Pulmonary artery endothelial cell (primary cell): ENCODE results near the gene HEMK1. TPM values are rescaled to one million over a fixed set of nuclear protein-coding genes. Genes with fewer than 3 reads are reported as not detected.

Source experiments
- DNase-seq: peaks from one replicate; pipeline ENCODE4 v3.0.0-alpha.2; 2011; ENCODE audit warnings: low read depth, low spot score
- total RNA-seq: library from RNA; depleted of rRNA; stranded (reverse); fragments of >200 nt; gene quantifications from 2 replicates; pipeline ENCODE4 v1.2.3, GENCODE V29; 2014

HEMK1 gene
- total RNA-seq = 13.7 and 15.2 TPM in 2 replicates

DNA sequence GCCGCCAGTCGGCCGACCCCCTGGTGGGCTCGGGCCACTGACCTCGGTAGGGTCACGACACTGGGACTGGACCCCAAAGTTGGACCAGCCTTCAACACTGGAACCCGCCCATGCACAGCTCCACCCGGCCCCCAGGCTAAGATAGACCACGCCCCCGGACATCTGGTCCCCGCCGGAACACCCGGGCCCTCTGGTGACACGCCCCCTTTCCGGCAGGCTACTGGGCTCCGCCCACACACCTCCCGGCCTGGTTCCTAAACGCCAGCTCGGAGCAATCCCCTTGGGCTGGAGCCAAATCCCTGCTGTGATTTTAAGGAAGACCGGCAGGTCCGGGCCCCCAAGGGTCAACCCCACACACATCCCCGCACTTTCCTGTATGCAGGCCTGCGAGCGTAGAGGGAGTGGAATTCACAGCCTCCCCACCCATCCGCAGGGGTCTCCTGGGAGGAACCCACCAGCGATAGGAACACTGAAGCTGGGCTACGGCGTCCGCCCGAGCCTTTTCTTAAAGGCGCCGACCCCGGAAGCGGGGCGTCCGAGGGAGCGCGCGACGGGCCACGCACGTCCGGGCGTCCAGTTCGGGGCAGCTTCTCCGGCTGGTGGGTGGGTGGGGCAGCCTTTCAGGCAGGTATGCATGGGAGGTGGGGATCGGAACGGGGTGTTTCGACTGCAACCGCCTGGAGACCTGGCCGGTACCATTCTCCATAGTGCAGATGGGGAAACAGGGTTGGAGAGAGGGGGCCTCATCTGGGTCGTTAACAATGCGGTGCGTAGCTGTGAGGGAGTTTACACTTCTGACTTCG, at the start of gene HEMK1:
Gene HEMK1 (plus strand): TSS at position 576 of the 803 bp plus-strand sequence. CDS start 1,583 bp downstream, outside the sequence.
- DNase-seq = peak; percentile 57

DNA sequence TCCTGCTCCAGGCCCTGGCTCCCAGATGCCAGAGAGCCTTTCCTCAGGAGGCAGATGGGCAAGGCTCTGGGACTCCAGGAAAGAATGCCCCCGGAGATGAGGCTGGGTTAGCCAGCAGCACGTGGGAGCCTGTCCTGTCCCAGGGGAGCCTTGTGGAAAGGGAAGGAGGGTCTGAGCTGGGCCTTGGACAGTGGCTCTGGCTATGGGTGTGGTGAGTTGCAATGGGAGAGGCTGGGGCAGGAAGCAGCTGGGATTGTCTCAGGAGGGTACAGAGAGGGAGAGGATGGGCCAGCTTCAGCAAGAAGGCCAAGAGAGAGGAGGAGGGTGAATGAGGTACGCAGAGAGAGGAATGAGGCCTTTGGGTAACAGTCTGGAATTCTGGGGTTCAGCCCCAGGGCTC, 48.5 kb upstream of the HEMK1 start:
- no peak for DNase-seq

DNA sequence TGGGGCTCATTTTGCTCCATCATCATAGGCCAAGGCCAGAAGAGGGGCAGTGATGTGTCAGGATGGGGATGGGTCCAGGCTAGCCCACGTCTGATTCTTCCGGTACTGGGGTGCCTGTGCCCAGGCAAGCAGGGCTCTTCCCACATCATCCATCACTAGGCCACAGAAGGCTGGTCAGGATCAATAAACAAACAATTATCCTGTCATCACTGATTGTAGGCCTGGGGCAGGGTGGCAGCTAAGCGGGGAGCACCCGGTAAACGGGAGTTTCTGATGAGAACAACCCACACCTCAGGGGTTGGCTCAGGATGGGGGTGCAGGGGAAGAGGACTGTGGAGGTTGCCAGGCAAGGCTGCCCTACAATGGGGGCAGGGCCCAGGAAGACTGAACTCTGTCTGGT, 47.8 kb upstream of the HEMK1 start:
- DNase-seq = no peak

- DNase-seq = no peak
These were observed 46.0 kb upstream of the HEMK1 start for GRCh38 chr3:50523279-50523811.

- no peak for DNase-seq
These were observed 44.6 kb upstream of the HEMK1 start for GRCh38 chr3:50524746-50525145.

GRCh38 chr3:50525191-50525910, 44.0 kb upstream of the HEMK1 start:
- DNase-seq = no peak

DNA sequence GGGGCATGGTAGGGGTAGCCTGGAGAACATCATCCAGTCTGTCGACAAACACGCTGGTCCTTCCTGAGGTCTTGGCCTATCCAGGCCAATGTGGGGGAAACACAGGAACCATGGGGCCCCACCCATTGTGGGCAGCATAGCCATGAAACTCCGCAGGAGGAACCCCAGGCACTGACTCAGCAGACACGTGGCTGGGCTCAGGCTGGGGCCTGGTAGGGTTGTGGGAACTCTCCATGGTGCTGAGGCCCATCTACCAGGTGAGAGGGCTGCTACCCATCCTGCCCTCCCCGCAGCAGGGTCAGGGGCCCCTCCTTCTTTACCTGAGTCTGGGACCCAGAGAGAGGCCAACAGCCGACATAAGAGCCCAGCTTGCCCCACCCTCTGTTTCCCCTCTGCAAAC, 43.3 kb upstream of the HEMK1 start:
- DNase-seq = no peak

DNA sequence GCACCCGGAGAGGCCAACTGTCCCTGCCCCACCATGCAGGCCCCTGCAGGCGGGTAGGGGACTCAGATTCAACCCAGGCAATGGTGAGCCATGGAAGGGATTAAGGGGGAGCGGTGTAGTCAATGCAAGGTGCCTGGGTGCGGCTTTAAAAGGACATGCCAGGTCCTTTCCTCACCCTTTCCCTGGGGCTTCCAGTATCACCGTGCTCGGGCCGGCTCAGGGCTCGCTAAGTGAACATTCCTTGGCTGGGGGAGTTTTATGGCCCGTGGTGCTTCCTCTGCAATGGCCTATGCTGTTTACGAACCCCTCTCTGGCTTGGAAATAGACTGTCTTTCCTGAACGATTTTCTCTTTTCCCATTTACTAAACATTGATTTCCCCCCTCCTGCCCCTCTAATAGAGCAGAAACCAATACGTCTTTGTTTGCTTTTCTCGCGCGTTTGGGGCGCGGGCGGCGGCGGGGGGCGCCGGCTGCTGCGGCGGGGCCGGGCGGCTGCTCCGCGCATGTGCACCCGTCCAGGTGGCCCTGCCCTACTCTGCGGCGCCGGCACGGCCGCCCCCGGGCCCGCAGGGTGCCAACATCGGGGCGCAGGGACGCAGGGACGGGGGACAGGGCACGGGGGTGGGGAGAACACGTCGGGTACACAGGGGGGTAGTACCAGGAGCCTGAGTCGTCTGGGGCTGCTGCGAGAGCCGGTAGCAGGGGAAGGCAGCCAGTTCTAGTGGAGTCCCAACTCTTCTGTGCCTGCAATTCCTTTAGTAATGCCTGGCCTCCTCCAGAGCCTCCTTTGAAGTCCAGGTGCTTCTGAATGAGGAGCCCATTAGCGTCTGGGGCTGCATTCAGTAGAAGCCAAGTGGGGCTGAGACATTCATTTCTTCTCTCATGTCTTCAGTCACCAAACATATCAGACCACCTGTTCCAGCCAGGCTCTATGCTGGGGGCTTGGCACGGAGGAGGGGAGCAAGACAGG, 39.0 kb upstream of the HEMK1 start:
- DNase-seq = no peak

- no peak for DNase-seq
These were observed 38.1 kb upstream of the HEMK1 start for GRCh38 chr3:50531201-50531600.

DNA sequence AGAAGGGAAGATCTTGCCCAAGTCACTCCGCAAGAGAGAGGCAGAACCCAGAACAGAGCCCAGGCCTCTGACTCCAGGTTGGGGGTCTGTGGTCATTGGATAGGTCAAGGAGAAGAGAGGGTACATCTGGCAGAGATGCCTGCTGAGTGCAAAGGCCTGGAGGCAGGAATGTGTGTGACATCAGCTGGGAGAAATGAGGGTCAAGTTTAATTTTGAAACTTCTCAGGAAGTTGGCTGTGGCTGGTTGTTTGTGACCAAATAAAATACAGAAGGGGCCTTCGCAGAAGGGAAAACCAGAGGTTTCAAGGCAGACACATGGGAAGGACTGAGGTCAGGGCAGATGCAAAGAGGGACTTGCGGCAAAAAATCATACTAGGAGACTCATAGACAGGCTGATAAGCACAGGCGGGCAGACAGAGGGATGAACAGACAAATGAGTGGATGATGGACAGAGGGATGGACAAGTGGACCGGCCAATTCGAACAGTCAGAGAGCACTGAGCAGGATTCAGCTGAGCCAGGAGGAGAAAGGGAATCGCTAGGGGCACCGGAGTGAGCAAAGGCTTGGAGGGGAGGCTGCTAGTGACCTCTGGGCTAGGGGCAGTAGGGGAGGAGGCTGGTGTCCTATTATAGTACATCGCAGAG, 37.1 kb upstream of the HEMK1 start:
- DNase-seq = no peak

- DNase-seq = no peak
These were observed 36.0 kb upstream of the HEMK1 start for GRCh38 chr3:50533316-50533715.

GRCh38 chr3:50533807-50534461, 35.4 kb upstream of the HEMK1 start:
- DNase-seq = no peak

DNA sequence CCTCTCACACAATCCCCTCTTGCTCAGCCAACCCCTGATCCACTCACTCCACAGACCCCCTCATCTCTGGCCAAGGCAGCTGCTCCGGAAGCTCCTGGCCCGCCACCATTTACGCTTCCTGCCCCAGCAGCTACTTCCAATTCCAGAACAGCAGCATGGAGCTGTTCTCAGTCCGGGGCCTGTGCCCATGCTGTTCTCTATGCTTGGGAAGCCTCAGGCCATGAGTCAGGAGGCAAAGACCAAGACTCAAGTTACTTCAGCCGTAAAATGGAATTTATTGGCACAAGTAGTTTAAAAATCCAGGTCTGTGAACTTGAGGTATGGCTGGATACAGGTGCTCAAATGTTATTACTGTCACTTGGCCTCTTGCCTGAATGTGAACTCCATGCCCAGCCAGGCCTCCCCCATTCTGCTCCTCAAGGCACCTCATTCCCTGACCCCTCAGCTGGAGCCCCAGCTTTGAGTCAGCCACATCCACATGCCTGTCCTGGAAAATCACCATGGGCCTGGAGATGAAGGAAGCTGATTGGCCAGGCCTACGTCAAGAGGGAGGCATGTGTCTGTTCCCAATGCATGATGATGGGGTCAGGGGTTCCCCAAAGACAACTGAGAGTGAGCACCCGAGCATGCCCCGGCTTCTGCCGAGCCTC, 34.5 kb upstream of the HEMK1 start:
- no peak for DNase-seq

DNA sequence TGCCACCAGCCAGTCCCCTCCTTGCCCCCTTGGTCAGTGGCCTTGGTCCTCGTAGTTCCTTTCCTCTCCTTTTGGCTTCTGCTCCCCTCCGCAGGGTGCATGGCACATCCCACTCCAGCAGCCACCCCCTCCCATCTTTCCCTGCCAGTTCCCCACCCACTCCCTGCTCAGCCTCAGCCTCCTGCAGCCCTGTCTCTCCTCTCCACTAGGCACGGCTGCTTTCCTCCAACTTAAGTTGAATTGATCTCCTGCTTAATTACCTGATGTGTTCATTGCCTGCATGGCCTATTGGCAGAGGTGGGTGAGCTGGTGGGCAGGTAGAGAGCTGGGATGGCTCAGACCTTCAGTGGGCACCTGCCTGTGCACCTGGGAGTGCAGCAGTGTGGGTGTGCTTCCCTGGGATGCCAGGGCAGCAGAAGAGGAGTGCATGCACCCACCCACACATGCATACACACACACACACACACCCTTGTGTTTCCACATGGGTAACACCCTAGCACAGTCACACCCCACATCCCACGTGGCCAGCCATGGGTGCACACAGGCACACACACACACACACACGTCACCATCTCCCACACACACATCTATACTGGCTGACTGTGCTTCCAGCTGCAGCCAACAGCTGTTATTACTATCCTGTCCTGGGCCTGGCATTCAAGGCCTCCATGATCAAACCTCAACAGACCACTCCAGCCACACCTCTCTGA, 32.7 kb upstream of the HEMK1 start:
- DNase-seq = no peak

GRCh38 chr3:50537421-50538129, 31.7 kb upstream of the HEMK1 start:
- no peak for DNase-seq

GRCh38 chr3:50539356-50540286, 29.7 kb upstream of the HEMK1 start:
- DNase-seq = no peak
